ENCODE data around the gene MRPS2. TPM values are rescaled to one million over a fixed set of nuclear protein-coding genes. Genes with fewer than 3 reads are reported as not detected.

The MRPS2 gene
- polyA plus RNA-seq, 1 donor (not counting 4 experiments of a cell fraction or from before 2014, with no cell fraction given) = 44.7 TPM

GRCh38 chr9:135478829-135479468, 21.5 kb upstream of the MRPS2 start:
- Histone ChIP-seq H3K9me1 (ENCODE audit: control insufficient read depth, extremely low read depth, insufficient read depth, low read length) (no peaks in the 10 kb centered on the region), H3K27me3 (ENCODE audit: control insufficient read depth, extremely low read depth, insufficient read depth, low read length) (no peaks in the 10 kb centered on the region), H3K27ac (ENCODE audit: control insufficient read depth, insufficient read depth, low read length) (no peak overlapping the region), H3K36me3 (ENCODE audit: control insufficient read depth in 2 of 2, extremely low read depth in 1 of 2, insufficient read depth in 2 of 2, low read length in 2 of 2) (peaks cover 0 to 4% of the 10 kb centered on the region in 2 experiments), H4K20me1 (ENCODE audit: control insufficient read depth, extremely low read depth, insufficient read depth, low read length) (no peaks in the 10 kb centered on the region), H3K79me2 (ENCODE audit: control insufficient read depth, insufficient read depth, low read length) (peaks cover 4% of the 10 kb centered on the region), H2AFZ (ENCODE audit: control insufficient read depth, low read length) (no peak overlapping the region), H3K4me1 (ENCODE audit: control insufficient read depth, extremely low read depth, insufficient read depth, low read length) (peaks cover 7% of the 10 kb centered on the region), H3K4me3 (ENCODE audit: control insufficient read depth in 2 of 3, extremely low read depth in 1 of 3, insufficient read depth in 2 of 3, low read depth in 1 of 3, low read length in 3 of 3) (peak overlapping the region; percentile 32 to 51 (median 49)), H3K9me3 (ENCODE audit: control insufficient read depth, low read depth, low read length) (no peaks in the 10 kb centered on the region), H3K4me2 (ENCODE audit: control insufficient read depth, extremely low read depth, insufficient read depth, low read depth, low read length) (peak overlapping the region; percentile 58), H3K9ac (ENCODE audit: control insufficient read depth, extremely low read depth, insufficient read depth, low read length) (peak overlapping the region; percentile 33)
- TF ChIP-seq CTCF (optimal IDR thresholded peaks at IDR 0.05 in 1 of 3, IDR thresholded peaks at IDR 0.05 in 1 of 3, conservative IDR thresholded peaks at IDR 0.05 in 1 of 3; ENCODE audit: extremely low read depth in 1 of 3, insufficient read depth in 2 of 3, low read length in 3 of 3) (peak; percentile 20 to 46 (median 22)), EZH2 (IDR thresholded peaks at IDR 0.05; ENCODE audit: low read length) (no peak)
- FAIRE-seq (no peak), DNase-seq (ENCODE audit: low read depth, low spot score) (no peak)
- dilution Hi-C loops (cut with MboI; ENCODE audit: extremely low pct_ligation_motif_present, low sequenced_read_pairs) = no loop called here

DNA sequence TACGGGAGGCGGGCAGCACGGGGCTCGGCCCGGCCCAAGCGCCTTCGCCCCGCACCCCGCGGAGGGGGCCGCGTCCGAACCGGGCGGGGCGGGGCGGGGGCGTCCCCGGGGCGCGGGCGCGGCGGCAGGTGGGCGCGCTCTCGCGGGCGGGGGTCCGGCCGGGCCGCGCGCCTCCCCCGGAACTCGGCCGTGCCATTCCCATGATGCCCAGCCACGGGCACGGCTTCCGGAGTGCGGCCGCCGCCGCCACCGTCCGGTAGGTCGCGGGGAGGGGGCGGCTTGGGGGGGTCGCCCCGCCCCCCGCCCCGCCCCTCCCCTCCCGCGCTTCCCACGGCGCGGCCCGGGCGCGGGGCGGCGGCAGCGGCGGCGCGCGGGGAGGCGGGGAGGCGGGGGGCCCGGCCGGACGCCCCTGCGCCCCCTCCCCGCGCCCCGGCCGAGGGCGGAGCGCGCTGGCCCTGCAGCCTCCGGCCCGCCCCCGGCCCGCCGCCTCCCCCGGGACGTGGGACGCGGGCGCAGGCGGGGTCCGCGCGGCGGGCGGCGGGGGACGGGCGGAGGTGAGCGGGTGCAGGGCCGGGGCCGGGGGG, 20.9 kb upstream of the MRPS2 start, which contains the start of gene PPP1R26:
Gene PPP1R26 (plus strand): TSS at position 314 of the 584 bp plus-strand sequence. CDS start 4,729 bp downstream, outside the sequence.
- H3K9ac ChIP-seq (ENCODE audit: control insufficient read depth, extremely low read depth, insufficient read depth, low read length) = peak within 1 kb of the TSS; percentile 74
- peak within 1 kb of the TSS; percentile 87 for H3K4me2 ChIP-seq (ENCODE audit: control insufficient read depth, extremely low read depth, insufficient read depth, low read depth, low read length)
- H3K4me1 ChIP-seq (ENCODE audit: control insufficient read depth, extremely low read depth, insufficient read depth, low read length) = peaks cover 7% of the 10 kb centered on the region
- H3K4me3 ChIP-seq (ENCODE audit: control insufficient read depth in 2 of 3, extremely low read depth in 1 of 3, insufficient read depth in 2 of 3, low read depth in 1 of 3, low read length in 3 of 3) = peak within 1 kb of the TSS; percentile 79 to 91 (median 84)
- H2AFZ ChIP-seq (ENCODE audit: control insufficient read depth, low read length) = peak within 1 kb of the TSS; percentile 75
- TF ChIP-seq CTCF (optimal IDR thresholded peaks at IDR 0.05 in 1 of 3, IDR thresholded peaks at IDR 0.05 in 1 of 3, conservative IDR thresholded peaks at IDR 0.05 in 1 of 3; ENCODE audit: extremely low read depth in 1 of 3, insufficient read depth in 2 of 3, low read length in 3 of 3) (no peak), EZH2 (IDR thresholded peaks at IDR 0.05; ENCODE audit: low read length) (no peak)
- DNase-seq (ENCODE audit: low read depth, low spot score) = no peak
- no peaks in the 10 kb centered on the region for H3K27me3 ChIP-seq (ENCODE audit: control insufficient read depth, extremely low read depth, insufficient read depth, low read length)
- peak within 1 kb of the TSS; percentile 31 for H3K27ac ChIP-seq (ENCODE audit: control insufficient read depth, insufficient read depth, low read length)
- H3K9me3 ChIP-seq (ENCODE audit: control insufficient read depth, low read depth, low read length) = no peaks in the 10 kb centered on the region
- H3K9me1 ChIP-seq (ENCODE audit: control insufficient read depth, extremely low read depth, insufficient read depth, low read length) = no peaks in the 10 kb centered on the region
- FAIRE-seq = no peak
- peaks cover 0 to 5% of the 10 kb centered on the region in 2 experiments for H3K36me3 ChIP-seq (ENCODE audit: control insufficient read depth in 2 of 2, extremely low read depth in 1 of 2, insufficient read depth in 2 of 2, low read length in 2 of 2)
- dilution Hi-C loops (cut with MboI; ENCODE audit: extremely low pct_ligation_motif_present, low sequenced_read_pairs) = no loop called here
- H4K20me1 ChIP-seq (ENCODE audit: control insufficient read depth, extremely low read depth, insufficient read depth, low read length) = no peaks in the 10 kb centered on the region
- peaks cover 4% of the 10 kb centered on the region for H3K79me2 ChIP-seq (ENCODE audit: control insufficient read depth, insufficient read depth, low read length)

Measured in keratinocyte (primary cell).